ENCODE data around the gene KRABD2.
A peak's percentile ranks its signal among the peaks of the same experiment; 100 is the strongest.

Gene KRABD2

DNA sequence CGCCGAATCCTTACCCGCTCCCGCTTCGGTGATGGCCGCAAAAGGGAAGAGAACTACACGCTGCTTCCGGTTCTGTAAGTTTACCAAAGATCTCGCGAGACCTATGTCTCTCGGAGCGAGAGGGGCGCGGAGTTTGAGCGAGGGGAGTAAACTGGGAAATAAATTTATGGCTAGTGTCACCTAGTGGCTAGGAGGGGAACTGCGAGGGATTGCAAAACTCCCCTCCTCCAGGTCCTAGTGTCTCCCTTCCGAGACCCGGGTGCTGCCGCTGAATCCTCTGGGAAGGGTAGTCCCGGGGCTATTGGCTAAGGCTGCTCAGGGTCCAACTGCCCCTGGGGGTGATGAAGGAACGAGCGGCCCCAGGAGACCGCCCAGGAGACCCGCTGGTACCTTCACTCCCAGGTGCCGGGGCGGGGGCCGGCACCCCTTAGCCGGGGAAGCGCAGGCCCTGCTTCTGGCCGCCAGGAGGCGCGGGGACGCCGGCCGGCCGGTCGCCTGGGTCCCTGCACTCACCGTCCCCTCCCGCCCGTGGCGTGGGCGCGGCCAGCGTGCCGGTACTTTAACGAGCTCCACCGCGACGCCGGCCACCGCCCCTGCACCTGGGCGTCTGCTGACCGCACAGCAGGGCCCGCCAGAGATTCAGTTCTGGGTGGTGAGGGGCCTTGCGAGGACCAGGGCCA lies 6.8 kb upstream of the KRABD2 start, which contains the start of gene RPL26:
RPL26 (minus strand) TSS at position 51 of the 680 bp plus-strand sequence. CDS start 883 bp downstream, outside the sequence.
- H3K9me3 ChIP-seq (ENCODE audit: insufficient read depth, low read length, severe bottlenecking), result no peaks in the 10 kb centered on the region
- peak within 1 kb of the TSS; percentile 91 for H3K4me2 ChIP-seq (ENCODE audit: insufficient read depth, low read length)
- H3K27ac ChIP-seq (ENCODE audit: low read length), result peak within 1 kb of the TSS; percentile 91
- DNase-seq (peak; percentile 97), ATAC-seq (ENCODE audit: insufficient read depth, low read depth) (peak; percentile 89)
- peak within 1 kb of the TSS; percentile 94 to 97 for H3K4me3 ChIP-seq (ENCODE audit: low read depth in 1 of 2, low read length in 2 of 2)
- no peaks in the 10 kb centered on the region for H3K27me3 ChIP-seq (ENCODE audit: insufficient read depth, low read length, poor library complexity)
- peaks cover 39% of the 10 kb centered on the region for H3K36me3 ChIP-seq (ENCODE audit: insufficient read depth, low read length)
- peak within 1 kb of the TSS; percentile 97 for H2AFZ ChIP-seq (ENCODE audit: low read depth, low read length)
- no peak for TF ChIP-seq EZH2 (IDR thresholded peaks at IDR 0.05; ENCODE audit: borderline replicate concordance, low read depth, low read length, severe bottlenecking)
- TF ChIP-seq, protein P1, sequence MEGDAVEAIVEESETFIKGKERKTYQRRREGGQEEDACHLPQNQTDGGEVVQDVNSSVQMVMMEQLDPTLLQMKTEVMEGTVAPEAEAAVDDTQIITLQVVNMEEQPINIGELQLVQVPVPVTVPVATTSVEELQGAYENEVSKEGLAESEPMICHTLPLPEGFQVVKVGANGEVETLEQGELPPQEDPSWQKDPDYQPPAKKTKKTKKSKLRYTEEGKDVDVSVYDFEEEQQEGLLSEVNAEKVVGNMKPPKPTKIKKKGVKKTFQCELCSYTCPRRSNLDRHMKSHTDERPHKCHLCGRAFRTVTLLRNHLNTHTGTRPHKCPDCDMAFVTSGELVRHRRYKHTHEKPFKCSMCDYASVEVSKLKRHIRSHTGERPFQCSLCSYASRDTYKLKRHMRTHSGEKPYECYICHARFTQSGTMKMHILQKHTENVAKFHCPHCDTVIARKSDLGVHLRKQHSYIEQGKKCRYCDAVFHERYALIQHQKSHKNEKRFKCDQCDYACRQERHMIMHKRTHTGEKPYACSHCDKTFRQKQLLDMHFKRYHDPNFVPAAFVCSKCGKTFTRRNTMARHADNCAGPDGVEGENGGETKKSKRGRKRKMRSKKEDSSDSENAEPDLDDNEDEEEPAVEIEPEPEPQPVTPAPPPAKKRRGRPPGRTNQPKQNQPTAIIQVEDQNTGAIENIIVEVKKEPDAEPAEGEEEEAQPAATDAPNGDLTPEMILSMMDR (IDR thresholded peaks at IDR 0.05; ENCODE audit: borderline replicate concordance, extremely low read depth, low read length, poor library complexity, severe bottlenecking), result peak; percentile 89
- peaks cover 66% of the 10 kb centered on the region for H3K4me1 ChIP-seq (ENCODE audit: insufficient read depth, low read length)
- H3K79me2 ChIP-seq (ENCODE audit: insufficient read depth, low read length), result peaks cover 61% of the 10 kb centered on the region
- peaks cover 32% of the 10 kb centered on the region for H4K20me1 ChIP-seq (ENCODE audit: insufficient read depth, low read length)
- H3K9ac ChIP-seq (ENCODE audit: low read depth, low read length), result peak within 1 kb of the TSS; percentile 93

DNA sequence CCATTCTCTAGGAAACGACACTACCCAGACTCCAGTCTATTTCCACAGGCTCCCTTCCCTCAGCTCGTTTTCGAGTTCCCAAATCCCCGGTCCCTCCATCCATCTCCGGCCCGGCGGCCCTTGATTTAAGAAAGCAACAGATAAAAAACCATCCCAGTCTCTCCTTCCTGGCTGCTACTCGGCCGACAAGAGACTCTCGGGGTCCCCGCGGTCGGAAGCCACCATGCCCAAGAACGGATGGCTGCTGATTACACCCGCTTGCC lies 6.3 kb upstream of the KRABD2 start:
- H3K4me1 ChIP-seq (ENCODE audit: insufficient read depth, low read length), result peaks cover 70% of the 10 kb centered on the region
- H3K4me3 ChIP-seq (ENCODE audit: low read depth in 1 of 2, low read length in 2 of 2), result peak overlapping the region; percentile 94 to 97
- no peak for TF ChIP-seq EZH2 (IDR thresholded peaks at IDR 0.05; ENCODE audit: borderline replicate concordance, low read depth, low read length, severe bottlenecking)
- TF ChIP-seq, protein P1 (IDR thresholded peaks at IDR 0.05; ENCODE audit: borderline replicate concordance, extremely low read depth, low read length, poor library complexity, severe bottlenecking), result no peak
- peak overlapping the region; percentile 86 for H2AFZ ChIP-seq (ENCODE audit: low read depth, low read length)
- H3K27me3 ChIP-seq (ENCODE audit: insufficient read depth, low read length, poor library complexity), result no peaks in the 10 kb centered on the region
- ATAC-seq (ENCODE audit: insufficient read depth, low read depth) (no peak), DNase-seq (no peak)
- peaks cover 32% of the 10 kb centered on the region for H4K20me1 ChIP-seq (ENCODE audit: insufficient read depth, low read length)
- H3K9ac ChIP-seq (ENCODE audit: low read depth, low read length), result peak overlapping the region; percentile 75
- H3K36me3 ChIP-seq (ENCODE audit: insufficient read depth, low read length), result peaks cover 44% of the 10 kb centered on the region
- peak overlapping the region; percentile 91 for H3K4me2 ChIP-seq (ENCODE audit: insufficient read depth, low read length)
- H3K9me3 ChIP-seq (ENCODE audit: insufficient read depth, low read length, severe bottlenecking), result no peaks in the 10 kb centered on the region
- H3K27ac ChIP-seq (ENCODE audit: low read length), result peak overlapping the region; percentile 77
- peaks cover 61% of the 10 kb centered on the region for H3K79me2 ChIP-seq (ENCODE audit: insufficient read depth, low read length)

DNA sequence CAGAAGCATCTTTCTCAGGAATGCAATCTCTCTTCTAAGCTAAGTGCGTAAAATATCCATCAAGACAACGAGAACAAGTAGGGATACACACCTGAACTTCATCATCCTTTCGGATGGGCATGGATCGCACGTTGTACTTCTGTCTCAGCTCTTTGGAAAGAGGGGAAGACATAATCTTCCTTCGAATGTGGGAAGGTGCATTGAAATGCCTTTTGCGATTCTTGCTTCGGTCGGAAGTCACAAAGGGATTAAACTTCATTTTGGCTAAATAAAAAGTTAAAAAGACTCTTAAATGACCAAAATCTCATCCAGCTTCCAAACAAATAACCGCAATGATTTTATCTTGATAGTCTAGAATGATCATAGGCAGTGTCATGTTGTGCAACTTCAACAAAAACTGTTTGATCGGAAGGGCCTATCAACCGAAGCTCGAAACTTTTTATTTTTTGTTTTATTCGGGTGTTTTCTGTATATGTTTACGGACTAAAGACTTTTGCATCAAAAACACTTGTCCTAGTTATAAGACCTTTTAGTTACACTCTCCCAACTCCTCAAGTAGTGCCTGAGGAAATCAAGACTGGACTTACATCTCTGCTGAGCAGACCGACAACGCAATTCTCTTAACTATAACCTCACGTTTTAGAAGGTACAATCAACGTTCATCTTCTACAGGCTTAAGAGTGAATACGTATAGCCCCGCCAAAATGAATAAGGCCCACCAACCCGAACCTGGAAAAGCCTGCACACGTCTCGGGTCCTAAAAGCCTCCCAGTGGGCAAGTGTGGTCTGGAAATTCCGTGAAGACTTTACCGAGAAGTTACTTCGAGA lies 5.8 kb upstream of the KRABD2 start:
- Histone ChIP-seq H3K9ac (ENCODE audit: low read depth, low read length) (peak overlapping the region; percentile 75), H4K20me1 (ENCODE audit: insufficient read depth, low read length) (peaks cover 32% of the 10 kb centered on the region), H3K36me3 (ENCODE audit: insufficient read depth, low read length) (peaks cover 49% of the 10 kb centered on the region), H3K4me1 (ENCODE audit: insufficient read depth, low read length) (peaks cover 76% of the 10 kb centered on the region), H3K4me3 (ENCODE audit: low read depth in 1 of 2, low read length in 2 of 2) (peak overlapping the region; percentile 94 to 97), H3K79me2 (ENCODE audit: insufficient read depth, low read length) (peaks cover 61% of the 10 kb centered on the region), H3K4me2 (ENCODE audit: insufficient read depth, low read length) (peak overlapping the region; percentile 91), H3K9me3 (ENCODE audit: insufficient read depth, low read length, severe bottlenecking) (no peaks in the 10 kb centered on the region), H3K27me3 (ENCODE audit: insufficient read depth, low read length, poor library complexity) (no peaks in the 10 kb centered on the region), H3K27ac (ENCODE audit: low read length) (peak overlapping the region; percentile 77), H2AFZ (ENCODE audit: low read depth, low read length) (peak overlapping the region; percentile 86)
- ATAC-seq (ENCODE audit: insufficient read depth, low read depth) (no peak), DNase-seq (no peak)
- TF ChIP-seq EZH2 (IDR thresholded peaks at IDR 0.05; ENCODE audit: borderline replicate concordance, low read depth, low read length, severe bottlenecking), result no peak
- TF ChIP-seq, protein P1 (IDR thresholded peaks at IDR 0.05; ENCODE audit: borderline replicate concordance, extremely low read depth, low read length, poor library complexity, severe bottlenecking), result no peak
